GM18520 (cell line): ENCODE results near the gene GOLPH3.
A peak's percentile ranks its signal among the peaks of the same experiment; 100 is the strongest.
"Not testable (repeated sequence)": the region's sequence is repeated elsewhere in the genome, so short reads cannot be mapped to it uniquely, and the experiment has no call there.

ENCODE experiments used
- ATAC-seq: cut with Tn5 transposase; IDR thresholded peaks from one replicate; pipeline ENCODE4 v1.9.1; 2021; ENCODE audit not compliant: unreplicated experiment

The GOLPH3 gene

DNA sequence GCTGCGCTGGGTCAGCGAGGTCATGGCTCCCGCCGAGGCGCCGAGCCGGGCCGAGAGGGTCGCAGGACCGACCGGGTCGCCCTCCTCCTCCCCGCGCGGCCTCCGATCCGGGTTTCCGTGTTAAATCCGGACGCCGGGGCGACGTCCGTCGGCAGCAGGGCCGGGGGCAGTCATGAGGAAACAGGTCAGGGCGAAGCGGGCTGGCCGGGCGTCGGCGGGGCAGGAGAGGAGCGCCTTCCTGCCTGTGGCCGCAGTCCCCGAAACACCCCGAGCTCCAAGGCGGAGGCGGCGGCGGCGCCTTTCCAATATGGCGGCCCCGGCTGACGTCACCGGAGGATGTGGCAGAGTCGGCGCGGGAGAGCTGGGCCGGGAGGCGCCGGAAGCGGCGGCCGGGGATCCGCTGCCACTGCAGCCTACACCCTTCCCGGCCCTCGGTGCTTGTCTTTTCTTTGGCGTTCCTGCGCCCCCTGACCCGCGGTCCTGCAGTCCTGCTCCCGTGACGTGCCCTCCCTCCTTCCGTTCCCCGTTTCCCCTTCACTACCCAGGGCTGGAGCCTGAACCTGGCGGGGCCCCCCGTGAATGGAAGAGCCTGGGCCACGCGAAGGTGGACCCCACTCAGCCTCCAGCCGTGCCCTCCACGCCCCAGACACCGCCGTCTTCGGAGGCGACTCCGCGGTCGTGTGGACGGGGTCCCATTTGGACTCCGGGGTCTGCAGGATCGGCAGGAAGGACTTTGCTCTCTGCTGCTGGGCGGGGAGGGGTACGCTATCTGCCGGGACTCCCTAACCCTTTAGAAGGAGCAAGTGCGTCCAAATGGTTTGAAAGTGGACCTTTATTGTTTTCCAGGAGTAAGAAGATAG is at the start of gene GOLPH3:
GOLPH3 (minus strand) TSS at position 309 of the 860 bp plus-strand sequence; CDS start at position 24, 285 bp downstream.
- peak; percentile 69 for ATAC-seq

DNA sequence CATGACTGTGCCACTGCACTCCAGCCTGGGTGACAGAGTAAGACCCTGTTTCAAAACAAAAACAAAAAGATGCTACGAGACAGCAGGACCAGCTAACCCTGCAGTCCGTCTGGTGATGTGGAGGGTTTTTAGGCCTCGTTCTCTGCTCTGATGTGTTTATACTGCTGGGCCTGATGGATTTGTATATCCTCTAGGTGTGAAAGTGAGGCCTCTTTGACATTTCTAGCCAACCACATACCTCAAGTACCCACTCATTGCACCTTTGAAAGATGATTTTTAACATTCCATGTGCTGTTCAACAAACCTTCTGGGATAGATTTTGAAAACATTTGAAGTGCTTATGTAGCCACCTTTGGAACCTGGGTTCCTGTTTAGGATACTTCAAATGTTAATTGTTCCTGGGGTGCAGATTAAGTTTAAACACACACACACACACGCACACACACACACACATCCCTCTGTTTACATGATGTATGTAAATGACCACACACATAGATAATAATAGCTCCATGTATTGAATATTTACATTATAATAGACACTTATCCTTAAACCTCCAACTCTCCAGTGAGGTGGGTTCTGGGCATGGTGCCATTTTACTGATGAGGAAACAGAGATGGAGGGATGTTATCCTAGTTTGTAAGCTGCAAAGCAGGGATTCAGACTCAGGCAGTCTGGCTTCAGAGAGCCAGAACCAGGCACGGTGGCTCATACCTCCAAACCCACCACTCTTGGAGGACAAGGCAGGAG is 48.8 kb upstream of the GOLPH3 start:
- no peak for ATAC-seq

DNA sequence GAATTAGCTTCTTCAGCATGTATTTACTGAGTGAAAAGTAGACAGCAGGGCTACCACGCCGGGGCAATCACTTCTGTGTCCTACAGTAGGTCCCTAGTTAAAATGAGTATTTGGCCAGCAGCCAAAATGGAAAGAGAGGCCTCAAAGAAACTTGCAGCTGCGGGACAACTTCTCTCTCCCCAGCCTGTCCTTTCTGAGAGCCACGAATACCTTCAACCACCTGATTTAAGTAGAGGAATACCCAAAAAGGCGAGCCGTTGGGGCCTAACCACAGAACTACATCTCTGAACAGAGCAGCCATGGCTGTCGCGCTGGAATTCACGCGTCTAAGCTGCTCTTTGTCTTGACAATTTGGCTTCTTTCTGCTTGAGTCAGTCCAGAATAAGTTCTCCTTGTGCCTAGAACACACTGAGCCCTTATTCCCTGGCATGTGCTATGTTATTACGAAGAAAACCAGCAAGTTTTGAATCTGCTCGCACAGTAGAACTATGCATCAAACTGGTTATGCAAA is 43.8 kb upstream of the GOLPH3 start:
- ATAC-seq: no peak

DNA sequence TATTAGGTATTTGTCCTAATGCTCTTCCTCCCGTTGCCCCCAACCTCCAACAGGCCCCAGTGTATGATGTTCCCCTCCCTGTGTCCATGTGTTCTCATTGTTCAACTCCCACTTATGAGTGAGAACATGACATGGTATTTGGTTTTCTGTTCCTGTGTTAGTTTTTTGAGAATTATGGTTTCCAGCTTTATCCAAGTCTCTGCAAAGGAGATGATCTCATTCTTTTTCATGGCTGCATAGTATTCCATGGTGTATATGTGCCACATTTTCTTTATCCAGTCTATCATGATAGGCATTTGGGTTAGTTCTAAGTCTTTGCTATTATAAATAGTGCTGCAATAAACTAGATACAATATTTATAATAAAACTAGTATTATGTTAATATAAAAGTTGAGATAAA is 40.2 kb upstream of the GOLPH3 start:
- ATAC-seq: not testable (repeated sequence)

DNA sequence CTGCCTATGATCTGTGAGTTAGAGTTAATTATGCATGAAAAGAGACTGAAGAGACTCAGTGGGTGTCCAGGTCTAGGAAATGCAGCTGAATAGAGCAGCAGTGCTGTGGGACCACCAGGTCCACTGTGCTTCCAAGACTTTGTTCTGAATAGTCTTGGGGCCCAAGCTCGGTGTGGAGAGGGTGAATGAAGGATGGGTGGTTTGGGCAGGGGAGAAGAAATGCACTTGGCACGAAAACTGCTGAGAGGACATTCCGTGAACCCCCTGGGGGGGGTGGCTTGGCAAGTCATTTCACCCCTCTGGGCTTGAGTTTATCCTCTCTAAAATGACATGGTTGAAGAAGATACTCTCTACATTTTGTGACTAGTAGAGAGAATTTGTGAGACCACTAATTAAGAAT is 36.0 kb upstream of the GOLPH3 start:
- ATAC-seq: no peak

DNA sequence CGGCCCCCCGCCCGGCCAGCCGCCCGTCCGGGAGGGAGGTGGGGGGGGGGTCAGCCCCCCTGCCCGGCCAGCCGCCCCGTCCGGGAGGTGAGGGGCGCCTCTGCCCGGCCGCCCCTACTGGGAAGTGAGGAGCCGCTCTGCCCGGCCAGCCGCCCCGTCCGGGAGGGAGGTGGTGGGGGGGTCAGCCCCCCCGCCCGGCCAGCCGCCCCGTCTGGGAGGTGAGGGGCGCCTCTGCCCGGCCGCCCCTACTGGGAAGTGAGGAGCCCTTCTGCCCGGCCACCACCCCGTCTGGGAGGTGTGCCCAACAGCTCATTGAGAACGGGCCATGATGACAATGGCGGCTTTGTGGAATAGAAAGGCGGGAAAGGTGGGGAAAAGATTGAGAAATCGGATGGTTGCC is 34.7 kb upstream of the GOLPH3 start:
- not testable (repeated sequence) for ATAC-seq

DNA sequence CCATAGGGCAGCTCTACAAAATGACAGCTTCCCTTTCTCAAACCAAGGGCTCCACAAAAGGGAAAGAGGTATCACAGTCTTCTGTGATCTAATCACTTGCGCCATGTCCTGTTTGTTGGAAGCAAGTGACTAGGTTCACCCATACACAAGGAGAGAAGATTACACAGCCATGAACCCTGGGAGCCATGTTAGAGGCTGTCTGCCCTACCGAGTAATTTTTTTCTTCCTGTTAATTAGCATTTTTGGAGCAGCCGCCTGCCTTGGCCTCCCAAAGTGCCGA is 33.2 kb upstream of the GOLPH3 start:
- ATAC-seq: no peak

DNA sequence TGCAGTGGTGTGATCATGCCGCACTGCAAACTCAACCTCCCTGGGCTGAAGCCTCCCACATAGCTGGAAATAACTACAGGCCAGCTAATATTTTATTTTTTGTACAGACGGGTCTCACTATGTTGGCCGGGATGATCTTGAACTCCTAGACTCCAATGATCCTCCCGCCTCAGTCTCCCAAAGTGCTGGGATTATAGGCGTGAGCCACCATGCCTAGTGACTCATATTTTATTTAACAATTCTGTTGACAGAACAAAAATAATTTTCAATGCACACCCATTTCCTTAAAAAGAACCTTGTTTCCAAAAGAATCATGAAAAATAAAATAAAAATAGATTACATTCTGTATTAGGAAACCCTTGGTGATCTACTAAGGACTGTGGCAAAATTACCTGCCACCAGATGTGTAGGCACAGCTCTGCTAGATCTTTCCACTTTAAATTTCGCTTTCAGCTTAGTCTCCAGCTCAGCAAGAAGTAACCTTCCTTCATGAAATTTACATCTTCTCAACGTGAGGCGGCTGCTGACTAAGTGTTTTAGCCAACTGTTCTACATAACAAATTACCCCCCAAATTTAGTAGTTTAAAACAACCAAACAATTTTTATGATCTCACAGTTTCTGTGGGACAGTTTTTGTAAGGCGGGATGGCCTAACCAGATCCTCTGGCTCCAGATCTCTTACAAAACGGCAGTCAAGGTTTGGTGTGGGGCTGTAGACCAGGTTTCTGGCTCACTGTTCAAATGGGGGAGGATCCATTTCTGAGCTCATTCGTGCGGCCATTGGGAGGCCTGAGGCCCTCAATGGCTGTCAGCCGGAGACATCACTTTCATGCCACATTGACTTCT is 32.6 kb upstream of the GOLPH3 start:
- ATAC-seq: peak; percentile 42

DNA sequence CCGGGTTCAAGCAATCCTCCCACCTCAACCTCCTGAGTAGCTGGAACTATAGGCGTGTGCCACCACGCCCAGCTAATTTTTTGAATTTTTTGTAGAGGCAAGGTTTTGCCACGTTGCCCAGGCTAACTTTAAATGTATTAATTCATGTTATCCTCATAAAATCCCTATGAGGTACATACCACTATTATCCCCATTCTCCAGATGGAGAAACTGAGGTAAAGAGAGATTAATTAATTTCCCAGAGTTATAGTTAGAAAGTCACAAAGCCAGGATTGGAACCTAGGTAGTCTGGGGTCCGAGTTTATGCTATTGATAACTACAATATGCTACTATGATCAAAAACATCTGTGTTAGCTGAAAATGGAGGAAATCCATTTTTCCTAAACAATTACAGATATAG is 31.9 kb upstream of the GOLPH3 start:
- ATAC-seq: no peak

DNA sequence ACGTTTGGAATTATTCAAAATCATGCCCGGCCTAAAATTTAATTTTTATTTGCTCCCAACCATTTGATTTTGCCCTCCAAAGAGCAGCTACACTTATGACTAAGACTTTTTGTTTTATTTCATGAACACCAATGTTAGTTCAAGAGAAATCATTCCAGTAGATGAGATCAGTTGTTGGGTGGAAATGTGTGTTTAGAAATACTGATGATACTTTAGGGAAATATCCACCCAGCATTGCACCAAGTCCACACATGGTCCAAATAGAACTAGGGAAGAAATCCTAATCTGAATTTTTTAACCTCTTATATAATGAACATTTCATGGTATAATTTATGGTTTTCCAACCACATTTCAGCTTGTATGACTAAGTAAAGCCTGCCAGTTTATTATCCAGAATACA is 28.3 kb upstream of the GOLPH3 start:
- ATAC-seq: no peak

DNA sequence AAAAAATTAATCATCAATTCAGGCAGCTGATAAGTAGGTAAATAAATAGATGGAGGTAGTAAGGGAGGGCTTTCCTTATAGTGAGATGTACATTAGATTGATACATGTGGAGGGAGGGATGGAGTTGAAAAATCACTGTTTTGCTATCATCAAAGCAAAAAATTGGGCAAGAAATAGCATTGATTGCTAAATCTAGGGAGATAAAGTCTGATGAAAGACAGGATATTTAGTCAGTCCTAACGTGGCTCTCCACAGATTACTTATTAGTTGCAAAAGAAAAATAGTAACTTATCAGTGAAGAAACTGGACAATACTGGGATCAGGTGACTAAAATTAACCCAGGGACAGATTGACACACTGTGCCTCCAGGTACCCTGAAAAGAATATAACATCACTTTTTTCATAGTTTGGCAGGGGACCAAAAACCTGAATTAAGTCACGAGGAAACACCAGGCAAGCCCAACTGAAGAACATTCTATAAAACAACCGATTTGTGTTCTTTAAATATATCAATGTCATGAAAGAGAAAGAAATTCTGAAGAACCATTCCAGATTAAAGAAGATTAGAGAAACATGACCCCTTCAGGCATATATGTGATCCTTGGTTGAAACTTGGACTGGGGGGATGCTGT is 27.1 kb upstream of the GOLPH3 start:
- no peak for ATAC-seq

DNA sequence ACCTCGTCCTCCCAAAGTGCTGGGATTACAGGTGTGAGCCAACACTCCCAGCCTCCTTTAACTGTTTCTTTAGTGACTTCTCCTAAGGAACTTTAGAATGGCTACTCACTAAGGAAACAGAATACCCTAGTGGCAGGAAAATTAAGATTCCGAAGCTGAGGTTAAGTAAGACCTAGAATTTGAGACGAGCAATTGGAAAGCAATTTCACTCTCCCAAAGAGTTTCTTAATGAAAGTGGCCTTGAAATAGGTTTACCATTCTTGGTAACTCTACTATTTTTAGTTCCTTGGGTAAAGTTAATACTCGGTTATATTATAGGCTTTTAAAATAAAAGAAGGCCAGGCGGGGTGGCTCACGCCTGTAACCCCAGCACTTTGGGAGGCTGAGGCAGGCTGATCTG is 22.9 kb upstream of the GOLPH3 start:
- ATAC-seq: no peak

DNA sequence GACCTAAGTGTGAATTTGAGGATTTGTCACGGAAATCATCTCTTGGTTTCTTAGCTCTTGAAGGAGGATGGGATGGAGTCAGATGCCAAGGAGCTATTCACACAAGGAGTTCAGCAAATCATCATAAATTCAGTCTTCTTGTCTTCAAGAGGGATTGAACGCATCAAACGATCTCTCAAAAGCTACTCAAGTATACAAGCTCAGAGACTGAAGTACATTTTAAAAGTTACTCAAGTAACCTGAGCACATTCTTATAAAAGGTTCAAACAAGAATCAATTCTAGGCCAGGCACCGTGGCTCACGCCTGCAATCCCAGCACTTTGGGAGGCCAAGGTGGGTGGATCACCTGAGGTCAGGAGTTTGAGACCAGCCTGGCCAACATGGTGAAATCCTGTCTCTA is 21.1 kb upstream of the GOLPH3 start:
- no peak for ATAC-seq

DNA sequence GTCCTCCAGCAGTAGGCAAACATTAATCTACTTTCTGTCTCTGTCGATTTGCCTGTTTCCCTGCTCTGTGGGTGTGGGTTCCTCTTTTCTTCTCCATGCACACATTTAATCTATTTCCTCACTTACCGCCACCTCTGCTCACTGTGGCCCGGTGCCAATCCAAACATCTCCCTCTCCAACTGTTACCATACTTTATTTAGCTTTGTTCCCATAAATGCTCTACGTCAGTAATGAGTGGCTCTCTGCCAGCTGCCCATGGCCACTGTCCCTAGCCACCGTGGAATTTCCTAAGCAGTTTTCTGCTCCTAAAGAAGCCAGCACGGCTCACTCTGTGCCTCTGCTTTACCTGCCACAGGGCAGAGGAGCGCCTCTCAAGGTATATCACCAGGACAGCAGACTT is 19.5 kb upstream of the GOLPH3 start:
- no peak for ATAC-seq

DNA sequence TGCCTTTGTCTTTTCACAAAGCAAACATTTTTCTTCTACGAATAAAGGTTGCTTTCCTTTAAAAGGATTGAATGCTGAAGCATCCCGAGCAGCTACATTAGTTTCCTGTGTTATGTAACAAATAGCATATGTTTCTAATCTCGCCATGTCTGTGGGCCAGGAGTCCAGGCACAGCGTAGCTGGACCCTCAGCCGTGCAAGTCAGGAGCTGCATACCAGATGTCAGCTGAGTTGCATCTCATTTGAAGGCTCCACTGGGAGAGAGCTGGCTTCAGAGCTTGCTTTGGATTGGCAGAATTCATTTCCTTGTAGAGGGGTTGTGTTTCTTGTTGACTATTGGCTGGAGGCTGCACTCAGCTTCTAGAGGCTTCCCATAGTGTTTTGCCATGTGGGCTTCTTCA is 16.0 kb upstream of the GOLPH3 start:
- no peak for ATAC-seq

DNA sequence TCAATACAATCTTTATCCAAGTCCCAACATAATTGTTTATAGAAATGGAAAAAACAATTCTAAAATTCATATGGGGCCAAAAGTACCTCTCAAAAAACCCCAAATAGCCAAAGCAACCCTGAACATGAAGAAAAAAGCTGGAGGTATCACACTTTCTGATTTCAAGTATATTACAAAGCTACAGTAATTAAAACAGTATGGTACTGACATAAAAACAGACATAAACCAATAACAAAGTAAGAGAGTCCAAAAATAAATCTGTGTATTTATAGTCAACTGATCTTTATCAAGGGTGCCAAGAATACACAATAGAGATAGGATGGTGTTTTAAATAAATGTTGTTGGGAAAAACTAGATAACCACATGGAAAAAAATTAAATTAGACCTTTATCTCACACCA is 13.6 kb upstream of the GOLPH3 start:
- no peak for ATAC-seq

DNA sequence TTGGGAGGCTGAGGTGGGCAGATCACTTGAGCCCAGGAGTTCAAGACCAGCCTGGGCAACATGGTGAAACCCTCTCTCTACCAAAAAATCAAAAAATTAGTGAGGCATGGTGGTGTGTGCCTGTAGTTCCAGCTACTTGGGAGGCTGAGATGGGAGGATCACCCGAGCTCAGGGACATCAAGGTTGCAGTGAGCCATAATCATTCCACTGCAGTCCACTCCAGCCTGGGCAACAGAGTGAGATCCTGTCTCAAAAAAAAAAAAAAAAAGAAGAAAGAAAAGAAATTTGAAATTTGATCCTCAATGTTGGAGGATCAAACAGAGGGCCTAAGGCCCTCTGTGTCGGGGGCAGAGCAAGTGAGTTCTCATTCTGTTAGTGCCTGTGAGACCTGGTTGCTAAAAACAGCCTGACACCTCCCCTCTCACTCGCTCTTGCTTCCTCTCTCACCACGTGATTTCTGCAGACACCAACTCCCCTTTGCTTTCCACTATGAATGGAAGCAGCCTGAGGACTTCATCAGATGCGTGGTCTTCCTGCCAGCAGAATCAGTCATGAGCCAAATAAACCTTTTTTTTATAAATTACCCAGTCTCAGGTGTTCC is 8.4 kb upstream of the GOLPH3 start:
- ATAC-seq: peak; percentile 50

DNA sequence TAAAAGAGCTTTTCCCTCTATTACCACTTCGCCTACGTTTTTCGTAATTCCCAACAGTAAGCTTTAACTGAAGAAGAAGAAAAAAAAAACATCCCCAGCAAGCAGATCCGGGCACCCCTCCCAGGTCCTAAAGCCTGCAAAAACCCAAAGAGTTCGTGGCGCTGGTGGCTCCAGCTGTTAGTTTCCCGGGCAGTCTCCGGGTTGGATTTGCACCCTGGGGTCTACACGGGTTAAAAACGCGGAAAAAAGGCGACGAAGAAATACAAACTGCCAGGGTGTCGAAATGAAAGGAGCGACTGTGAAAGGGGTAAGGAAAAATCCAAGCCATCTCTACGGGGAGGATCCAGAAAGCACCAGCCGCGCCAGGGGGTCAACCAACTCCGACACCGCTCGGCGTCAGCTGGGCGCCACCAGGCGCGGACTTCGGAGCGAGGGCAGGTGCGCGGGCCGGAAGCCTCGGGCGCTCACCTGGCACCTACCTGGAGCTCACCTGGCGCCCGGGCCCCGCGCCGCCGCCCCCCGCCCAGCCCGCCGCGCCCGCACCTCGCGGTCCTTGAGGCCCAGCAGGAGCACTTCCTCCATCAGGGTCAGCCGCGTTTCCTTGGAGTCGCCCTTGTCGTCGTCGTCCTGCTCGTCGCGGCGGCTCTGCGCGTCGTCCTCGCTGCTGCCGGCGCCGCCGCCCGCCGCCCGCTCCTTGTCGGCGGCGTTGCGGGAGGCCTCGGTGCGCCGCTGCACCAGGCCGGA is 680 bp downstream of the GOLPH3 start:
- ATAC-seq: peak; percentile 12

DNA sequence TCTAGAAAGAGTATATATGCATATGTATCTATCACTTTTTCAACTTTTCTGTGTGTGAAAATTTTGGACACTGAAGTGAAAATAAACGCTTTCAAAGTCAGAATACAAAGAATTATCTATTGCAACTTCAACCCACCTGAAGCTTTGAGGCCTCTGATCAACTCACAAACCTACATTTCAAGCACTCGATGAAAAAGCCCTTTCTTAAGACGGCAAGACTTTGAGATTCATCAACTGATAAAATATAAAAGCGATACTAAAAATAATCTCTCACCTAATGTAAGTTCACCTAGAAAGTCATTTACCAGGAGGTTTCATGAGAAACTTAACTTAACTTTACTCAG is 1.2 kb downstream of the GOLPH3 start:
- no peak for ATAC-seq
